Right forelimb (tissue), 1 donor: ENCODE results near the gene CTAG1B.
"Not testable (repeated sequence)": the region's sequence is repeated elsewhere in the genome, so short reads cannot be mapped to it uniquely, and the experiment has no call there.

Experiments
- DNase-seq: peaks from one replicate; pipeline ENCODE4 v3.0.0-alpha.2; 2018

CTAG1B gene

DNA sequence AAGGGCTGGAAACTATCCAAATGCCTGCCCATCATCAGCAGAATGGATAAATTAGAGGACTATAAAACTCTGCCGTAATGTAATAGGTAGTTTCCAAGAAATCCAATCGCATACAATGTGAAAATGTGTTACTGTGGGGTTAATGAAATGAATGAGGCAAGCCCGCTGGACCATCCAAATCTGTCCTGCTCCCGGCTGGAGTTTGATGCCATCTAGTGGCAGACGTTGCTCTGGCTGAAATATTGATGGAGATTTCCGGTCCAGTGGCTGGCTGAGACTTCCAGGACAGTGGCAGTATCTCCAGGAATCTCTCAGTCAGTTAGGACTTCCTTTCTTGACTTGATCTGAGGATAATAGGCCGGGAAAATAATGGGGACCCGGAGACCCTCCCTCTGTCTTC, 36.1 kb downstream of the CTAG1B start:
- not testable (repeated sequence) for DNase-seq

DNA sequence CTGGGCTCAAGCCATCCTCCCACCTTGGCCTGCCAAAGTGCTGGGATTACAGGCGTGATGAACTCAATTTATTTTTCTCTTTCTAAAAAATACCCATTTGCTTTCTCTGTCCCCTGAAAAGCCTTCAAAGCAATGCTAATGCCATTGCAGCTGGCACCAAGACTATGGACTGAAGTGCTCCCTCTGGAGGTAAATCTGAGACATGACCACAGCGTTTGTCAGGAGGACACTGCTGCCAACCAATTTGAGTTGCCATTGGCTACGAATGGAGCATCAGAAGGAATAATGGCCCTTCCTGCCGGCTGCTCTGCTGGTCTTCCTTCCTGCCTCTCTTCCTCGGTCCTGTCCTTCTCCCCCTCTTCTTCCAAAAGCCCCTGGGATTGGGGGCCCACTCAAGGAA, 44.0 kb downstream of the CTAG1B start:
- DNase-seq = not testable (repeated sequence)

DNA sequence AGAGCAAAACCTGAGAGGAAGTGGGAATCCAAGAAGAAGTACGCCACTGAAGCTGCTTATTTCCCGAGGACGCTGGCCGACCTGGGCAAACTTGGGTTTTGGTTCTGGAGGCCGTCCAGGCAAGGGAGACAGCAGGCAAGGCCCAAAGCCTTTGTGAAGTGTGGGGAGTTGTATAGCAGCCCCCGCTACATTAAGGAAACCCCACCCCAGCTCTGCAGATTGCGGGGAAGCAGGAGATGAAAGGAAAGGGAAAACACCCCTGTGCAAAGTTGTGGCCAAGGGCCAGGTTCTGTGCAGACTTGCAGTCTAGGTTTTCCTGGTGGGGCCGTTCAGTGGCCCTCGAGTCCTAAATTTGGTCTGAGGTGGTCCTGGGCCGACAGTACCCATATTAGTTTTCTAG, 46.0 kb downstream of the CTAG1B start:
- not testable (repeated sequence) for DNase-seq

DNA sequence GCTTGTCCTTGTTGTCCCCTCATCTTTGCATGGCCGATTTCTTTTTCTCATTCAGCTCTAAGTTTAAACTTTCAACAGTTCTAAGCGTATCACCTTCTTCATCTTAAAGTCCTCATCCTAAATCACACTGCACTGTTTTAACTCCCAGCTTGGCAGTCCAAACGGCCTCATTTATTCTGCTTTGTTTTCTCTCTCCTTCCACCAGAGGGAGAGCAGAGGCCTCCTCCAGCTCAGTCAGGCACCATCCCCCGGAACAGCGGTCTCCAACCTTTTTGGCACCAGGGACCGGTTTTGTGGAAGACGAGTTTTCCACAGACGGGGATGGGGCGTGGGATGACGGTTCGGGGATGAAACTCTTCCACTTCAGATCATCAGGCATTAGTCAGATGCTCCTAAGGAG, 48.7 kb downstream of the CTAG1B start:
- not testable (repeated sequence) for DNase-seq
